GM23248 (cell line): ENCODE measurements around the gene TIGD1. TPM values are rescaled to one million over a fixed set of nuclear protein-coding genes. Genes with fewer than 3 reads are reported as not detected.
A peak's percentile ranks its signal among the peaks of the same experiment; 100 is the strongest.

Experiments used
- DNase-seq: peaks from one replicate; pipeline ENCODE4 v3.0.0-alpha.2; 2015
- H2AFZ ChIP-seq: fragments of 200-600 bp; sonication (generic); 2 replicates; pipeline ENCODE4 v1.6.1; 2016; ENCODE audit warnings: antibody characterized with exemption
- H3F3A ChIP-seq: fragments of 200-600 bp; sonication (generic); 2 replicates; pipeline ENCODE4 v1.6.1; 2016; ENCODE audit warnings: mild to moderate bottlenecking, antibody characterized with exemption, mixed run types; ENCODE audit not compliant: insufficient read depth
- H3K27ac ChIP-seq: fragments of 200-600 bp; sonication (generic); 2 replicates; pipeline ENCODE4 v1.5.1; 2016; ENCODE audit warnings: mild to moderate bottlenecking
- H3K27me3 ChIP-seq: fragments of 200-600 bp; sonication (generic); replicated peaks from 2 replicates; pipeline ENCODE4 v1.6.1; 2016; ENCODE audit warnings: mild to moderate bottlenecking; ENCODE audit not compliant: insufficient read depth
- H3K36me3 ChIP-seq: fragments of 200-600 bp; sonication (generic); 2 replicates; pipeline ENCODE4 v1.6.1; 2016; ENCODE audit warnings: low read depth, mild to moderate bottlenecking
- H3K4me1 ChIP-seq: fragments of 200-600 bp; sonication (generic); 2 replicates; pipeline ENCODE4 v1.6.1; 2016; ENCODE audit warnings: mild to moderate bottlenecking; ENCODE audit not compliant: insufficient read depth
- H3K4me2 ChIP-seq: fragments of 200-600 bp; sonication (generic); one replicate; pipeline ENCODE4 v1.6.1; 2016; ENCODE audit warnings: mild to moderate bottlenecking; ENCODE audit not compliant: unreplicated experiment
- H3K4me3 ChIP-seq: fragments of 200-600 bp; sonication (generic); 2 replicates; pipeline ENCODE4 v1.5.1; 2016; ENCODE audit warnings: mild to moderate bottlenecking
- H3K79me2 ChIP-seq: fragments of 200-600 bp; sonication (generic); 2 replicates; pipeline ENCODE4 v1.6.1; 2016; ENCODE audit warnings: mild to moderate bottlenecking; ENCODE audit not compliant: insufficient read depth
- H3K9ac ChIP-seq: fragments of 200-600 bp; sonication (generic); 2 replicates; pipeline ENCODE4 v1.6.1; 2016; ENCODE audit warnings: mild to moderate bottlenecking
- H3K9me2 ChIP-seq: fragments of 200-600 bp; sonication (generic); 2 replicates; pipeline ENCODE4 v1.6.1; 2016; ENCODE audit warnings: mixed run types, mild to moderate bottlenecking, moderate library complexity; ENCODE audit not compliant: insufficient read depth
- H3K9me3 ChIP-seq: fragments of 200-600 bp; sonication (generic); one replicate; pipeline ENCODE4 v1.6.1; 2017; ENCODE audit warnings: low read depth
- H4K20me1 ChIP-seq: fragments of 200-600 bp; sonication (generic); 2 replicates; pipeline ENCODE4 v1.6.0; 2016; ENCODE audit not compliant: insufficient read depth
- EZH2 ChIP-seq: fragments of 200-600 bp; sonication (generic); IDR thresholded peaks from 2 replicates; pipeline ENCODE4 v1.6.1; 2018; ENCODE audit warnings: antibody characterized with exemption, mild to moderate bottlenecking; ENCODE audit not compliant: insufficient read depth, poor library complexity, severe bottlenecking
- EZH2phosphoT487 ChIP-seq: fragments of 200-600 bp; sonication (generic); IDR thresholded peaks from 2 replicates; pipeline ENCODE4 v1.6.1; 2018; ENCODE audit warnings: antibody characterized with exemption, moderate library complexity, mild to moderate bottlenecking, low read depth; ENCODE audit not compliant: insufficient read depth
- WGBS, 2 experiments: methylation state at CpG; one replicate each; pipeline ENCODE4 v1.1.6; 2015 to 2017; ENCODE audit warnings: low lambda C conversion rate in 2 of 2, low coverage in 1 of 2; ENCODE audit errors: missing lambda C conversion rate in 2 of 2; 5-methylcytosine and 5-hydroxymethylcytosine counted together
- in situ Hi-C: fragments of 300-500 bp; cut with MboI; formaldehyde crosslinking; loops from 2 replicates; pipeline ENCODE4 v1.15.0; 2020
- polyA plus RNA-seq: library from polyadenylated mRNA; unstranded; fragments of >200 nt; fragmentation: Nextera tagmentation; extraction: Ambion mirVana; gene quantifications from 2 replicates; pipeline ENCODE4 v1.2.1, GENCODE V29; 2016
- total RNA-seq: library from RNA; depleted of rRNA; stranded (reverse); fragments of >200 nt; shearing (Covaris generic); gene quantifications from 2 replicates; pipeline ENCODE4 v1.2.3, GENCODE V29; 2014

Gene TIGD1
- total and polyA plus RNA-seq, 2 experiments from 2014 or later: 3.6 to 4.3 TPM

GRCh38 chr2:232532419-232532818 lies 17.9 kb downstream of the TIGD1 start:
- Histone ChIP-seq H3K9me2 (no peaks in the 10 kb centered on the region), H3K36me3 (no peaks in the 10 kb centered on the region), H3K9me3 (no peaks in the 10 kb centered on the region), H3K4me2 (no peak overlapping the region), H3K4me1 (no peaks in the 10 kb centered on the region), H3K27me3 (no peaks in the 10 kb centered on the region), H2AFZ (no peak overlapping the region), H3K27ac (no peak overlapping the region), H3K79me2 (no peaks in the 10 kb centered on the region), H4K20me1 (no peaks in the 10 kb centered on the region), H3K9ac (no peak overlapping the region), H3K4me3 (no peak overlapping the region), H3F3A (no peaks in the 10 kb centered on the region)
- TF ChIP-seq EZH2: no peak
- TF ChIP-seq EZH2phosphoT487: no peak
- 27 to 32% methylated on average over 7 to 9 of the region's 9 CpGs for WGBS, 2 experiments
- no peak for DNase-seq
- in situ Hi-C loops: loop anchor here (25.0 kb wide), 1 partner anchor 620 kb away; no protein-coding TSS in a partner anchor

- Histone ChIP-seq H3K4me3 (no peak overlapping the region), H3K27me3 (no peaks in the 10 kb centered on the region), H3K36me3 (no peaks in the 10 kb centered on the region), H4K20me1 (no peaks in the 10 kb centered on the region), H3K4me2 (no peak overlapping the region), H3K9ac (no peak overlapping the region), H2AFZ (no peak overlapping the region), H3K9me2 (no peaks in the 10 kb centered on the region), H3K79me2 (no peaks in the 10 kb centered on the region), H3F3A (no peaks in the 10 kb centered on the region), H3K27ac (no peak overlapping the region), H3K4me1 (no peaks in the 10 kb centered on the region), H3K9me3 (no peaks in the 10 kb centered on the region)
- WGBS, 2 experiments: 27 to 29% methylated on average over 9 of the region's 9 CpGs
- DNase-seq: no peak
- TF ChIP-seq EZH2 (no peak), EZH2phosphoT487 (no peak)
- in situ Hi-C loops: loop anchor here (25.0 kb wide), 1 partner anchor 618 kb away; no protein-coding TSS in a partner anchor
Measured at GRCh38 chr2:232530626-232531260, 19.6 kb downstream of the TIGD1 start.

GRCh38 chr2:232529806-232530547 lies 20.4 kb downstream of the TIGD1 start:
- Histone ChIP-seq H3K4me3 (no peak overlapping the region), H3K9me3 (no peaks in the 10 kb centered on the region), H3K36me3 (no peaks in the 10 kb centered on the region), H3F3A (no peaks in the 10 kb centered on the region), H3K4me2 (no peak overlapping the region), H2AFZ (no peak overlapping the region), H3K27me3 (no peaks in the 10 kb centered on the region), H4K20me1 (no peaks in the 10 kb centered on the region), H3K79me2 (no peaks in the 10 kb centered on the region), H3K9ac (no peak overlapping the region), H3K4me1 (no peaks in the 10 kb centered on the region), H3K9me2 (no peaks in the 10 kb centered on the region), H3K27ac (no peak overlapping the region)
- in situ Hi-C loops: loop anchor here (25.0 kb wide), 1 partner anchor 618 kb away; no protein-coding TSS in a partner anchor
- DNase-seq: no peak
- 70 to 73% methylated on average over 16 to 17 of the region's 17 CpGs for WGBS, 2 experiments
- TF ChIP-seq EZH2phosphoT487 (no peak), EZH2 (no peak)

GRCh38 chr2:232528746-232529460 lies 21.5 kb downstream of the TIGD1 start:
- DNase-seq: peak; percentile 55
- Histone ChIP-seq H3K9ac (no peak overlapping the region), H2AFZ (no peak overlapping the region), H3K4me3 (no peak overlapping the region), H3F3A (no peaks in the 10 kb centered on the region), H3K27ac (no peak overlapping the region), H3K9me3 (no peaks in the 10 kb centered on the region), H3K27me3 (peaks cover 10% of the 10 kb centered on the region), H3K9me2 (no peaks in the 10 kb centered on the region), H3K4me2 (no peak overlapping the region), H3K4me1 (no peaks in the 10 kb centered on the region), H3K36me3 (no peaks in the 10 kb centered on the region), H3K79me2 (no peaks in the 10 kb centered on the region), H4K20me1 (no peaks in the 10 kb centered on the region)
- 52 to 58% methylated on average over 11 of the region's 11 CpGs for WGBS, 2 experiments
- in situ Hi-C loops: loop anchor here (25.0 kb wide), 1 partner anchor 617 kb away; no protein-coding TSS in a partner anchor
- TF ChIP-seq EZH2phosphoT487: no peak
- TF ChIP-seq EZH2: no peak
